HG03520 (cell line): ENCODE data around the gene TSEN15.
"Not testable (repeated sequence)": the region's sequence is repeated elsewhere in the genome, so short reads cannot be mapped to it uniquely, and the experiment has no call there.

ENCODE experiments used
- ATAC-seq: cut with Tn5 transposase; IDR thresholded peaks from one replicate; pipeline ENCODE4 v1.9.1; 2021; ENCODE audit warnings: mild to moderate bottlenecking, moderate library complexity; ENCODE audit not compliant: unreplicated experiment

The TSEN15 gene

GRCh38 chr1:184031092-184031408 lies 20.5 kb upstream of the TSEN15 start:
- no peak for ATAC-seq

- no peak for ATAC-seq
Measured at GRCh38 chr1:184031409-184032107, 20.0 kb upstream of the TSEN15 start.

- ATAC-seq = no peak
Measured at GRCh38 chr1:184032306-184032929, 19.1 kb upstream of the TSEN15 start.

GRCh38 chr1:184032930-184033418 lies 18.6 kb upstream of the TSEN15 start:
- ATAC-seq = no peak

- ATAC-seq = no peak
Measured at GRCh38 chr1:184033711-184034167, 17.8 kb upstream of the TSEN15 start.

- no peak for ATAC-seq
Measured at GRCh38 chr1:184034761-184035379, 16.7 kb upstream of the TSEN15 start.

- ATAC-seq = no peak
Measured at GRCh38 chr1:184035719-184036516, 15.6 kb upstream of the TSEN15 start.

GRCh38 chr1:184036517-184036949 lies 15.0 kb upstream of the TSEN15 start:
- ATAC-seq = peak; percentile 16

- no peak for ATAC-seq
Measured at GRCh38 chr1:184037849-184038591, 13.5 kb upstream of the TSEN15 start.

GRCh38 chr1:184039126-184039525 lies 12.4 kb upstream of the TSEN15 start:
- ATAC-seq = no peak

GRCh38 chr1:184041731-184042130 lies 9.8 kb upstream of the TSEN15 start:
- ATAC-seq = no peak

- ATAC-seq = not testable (repeated sequence)
Measured at GRCh38 chr1:184043315-184043714, 8.2 kb upstream of the TSEN15 start.

GRCh38 chr1:184044603-184045376 lies 6.7 kb upstream of the TSEN15 start:
- no peak for ATAC-seq

- ATAC-seq = not testable (repeated sequence)
Measured at GRCh38 chr1:184047541-184047940, 4.0 kb upstream of the TSEN15 start.

GRCh38 chr1:184048561-184049240 lies 2.8 kb upstream of the TSEN15 start:
- no peak for ATAC-seq

GRCh38 chr1:184049291-184049690 lies 2.2 kb upstream of the TSEN15 start:
- ATAC-seq = no peak

GRCh38 chr1:184049836-184050468 lies 1.6 kb upstream of the TSEN15 start:
- ATAC-seq = no peak

GRCh38 chr1:184050636-184051035 lies 894 bp upstream of the TSEN15 start:
- no peak for ATAC-seq

- ATAC-seq = no peak
Measured at GRCh38 chr1:184051138-184051484, 419 bp upstream of the TSEN15 start.
